Stimulated activated CD4-positive, alpha-beta T cell treated with anti-CD3 and anti-CD28 coated beads, Interleukin-12 subunit alpha, Interleukin-12 subunit beta, amount 100 ng/mL, for 24 hours (primary cell): ENCODE measurements around the gene PEPD.

Experiments used
- DNase-seq, 2 experiments: peaks; one replicate each; pipeline ENCODE4 v3.0.0-alpha.2; 2020; ENCODE audit warnings: low read depth in 2 of 2

PEPD gene

DNA sequence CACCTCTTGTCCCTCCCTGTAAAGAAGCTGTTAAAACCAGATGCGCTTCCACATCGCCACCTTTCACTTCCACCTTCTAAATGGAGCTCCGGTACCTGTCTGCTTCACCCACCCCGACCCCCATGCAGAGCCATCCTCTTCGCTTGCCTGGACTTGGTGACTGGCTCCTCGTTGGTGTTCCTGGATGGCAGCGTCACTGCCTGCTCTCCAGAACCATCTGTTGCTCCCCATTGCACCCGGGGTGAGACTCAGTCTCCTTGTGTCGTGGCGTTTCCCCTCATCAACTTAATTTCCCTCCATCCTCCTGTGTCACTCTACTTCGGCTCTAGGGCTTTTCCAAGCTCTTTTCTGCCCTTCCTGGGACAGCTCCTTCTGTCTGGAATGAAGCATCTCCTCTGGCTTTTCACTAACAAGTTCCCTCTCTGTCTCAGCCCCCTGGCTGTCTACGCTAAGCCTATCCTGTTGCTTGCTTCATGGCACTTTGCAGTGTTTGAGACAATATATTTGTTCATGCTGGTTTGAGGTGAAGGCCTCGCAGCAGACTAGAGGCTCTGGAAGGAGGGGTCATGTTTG lies 137.8 kb downstream of the PEPD start:
- no peak for DNase-seq

DNA sequence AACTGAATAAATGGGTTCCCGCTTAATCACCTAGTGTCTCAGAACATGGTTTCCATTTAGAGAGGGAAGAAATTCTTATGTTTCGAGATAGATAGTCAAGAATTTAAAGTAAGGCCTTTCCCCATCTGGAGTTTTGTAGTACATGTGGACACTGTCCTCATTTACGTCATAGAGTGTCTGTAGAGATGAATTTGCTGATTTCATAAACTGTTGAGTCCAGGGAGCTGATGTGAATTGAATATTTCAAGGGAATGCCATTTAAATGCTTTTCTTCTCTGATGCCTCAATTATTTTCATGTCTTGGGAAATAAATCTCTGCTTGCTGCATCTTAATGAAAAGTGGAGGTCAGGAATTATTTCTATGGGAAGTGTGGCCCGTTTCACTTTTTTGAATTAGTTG lies 138.6 kb downstream of the PEPD start:
- no peak for DNase-seq

DNA sequence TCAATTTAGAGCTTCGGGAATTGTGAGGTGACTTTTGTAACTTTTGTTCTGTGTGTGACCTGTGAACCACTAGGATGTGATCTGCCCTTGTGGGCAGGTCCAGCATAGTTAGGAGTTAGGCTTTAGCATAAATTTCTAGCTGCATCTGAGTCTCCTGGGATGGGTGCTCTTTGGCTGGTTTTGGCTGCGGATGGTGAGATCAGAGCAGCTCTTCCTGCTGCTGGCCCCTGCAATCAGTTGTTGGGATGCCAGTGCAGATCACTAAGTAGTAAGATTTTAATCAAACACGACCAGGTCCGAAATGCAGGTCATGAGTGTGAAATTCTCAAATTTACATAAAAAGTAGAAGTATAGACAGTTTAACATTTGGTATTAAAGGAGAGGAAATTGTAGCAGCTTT lies 139.6 kb downstream of the PEPD start:
- DNase-seq = no peak

DNA sequence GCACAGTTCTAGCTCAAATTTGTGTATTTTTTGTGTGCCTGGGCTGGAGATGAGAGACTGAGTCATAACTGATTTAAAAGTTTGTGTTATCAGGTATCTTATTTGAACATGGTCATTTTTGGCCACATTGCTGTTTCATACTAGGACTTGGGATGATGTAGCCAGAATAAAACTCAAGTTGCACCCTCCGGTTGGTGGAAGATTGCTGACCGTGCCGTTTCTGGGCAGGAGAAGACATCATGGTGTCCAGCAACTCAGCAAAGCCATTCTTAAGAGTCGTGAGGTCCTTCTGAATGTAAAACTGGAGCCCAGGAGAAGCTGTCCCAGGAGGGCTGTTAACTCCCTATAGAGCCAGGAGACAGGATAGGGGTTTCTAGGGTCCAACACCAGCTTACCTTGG lies 140.5 kb downstream of the PEPD start:
- DNase-seq = no peak

DNA sequence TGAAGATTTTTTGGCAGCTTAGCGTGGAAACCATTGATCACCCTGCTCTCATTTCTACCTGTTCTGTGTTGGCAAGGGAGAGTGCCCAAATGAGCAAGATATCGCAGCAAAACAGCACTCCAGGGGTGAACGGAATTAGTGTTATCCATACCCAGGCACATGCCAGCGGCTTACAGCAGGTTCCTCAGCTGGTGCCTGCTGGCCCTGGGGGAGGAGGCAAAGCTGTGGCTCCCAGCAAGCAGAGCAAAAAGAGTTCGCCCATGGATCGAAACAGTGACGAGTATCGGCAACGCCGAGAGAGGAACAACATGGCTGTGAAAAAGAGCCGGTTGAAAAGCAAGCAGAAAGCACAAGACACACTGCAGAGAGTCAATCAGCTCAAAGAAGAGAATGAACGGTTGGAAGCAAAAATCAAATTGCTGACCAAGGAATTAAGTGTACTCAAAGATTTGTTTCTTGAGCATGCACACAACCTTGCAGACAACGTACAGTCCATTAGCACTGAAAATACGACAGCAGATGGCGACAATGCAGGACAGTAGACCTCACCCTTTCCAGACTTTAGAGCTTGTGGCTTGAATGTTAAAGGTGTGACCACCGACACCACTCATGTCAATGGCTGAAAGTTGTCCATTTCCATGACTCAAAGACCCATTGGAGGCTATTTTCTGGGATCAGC lies 142.3 kb downstream of the PEPD start:
- DNase-seq = no peak

GRCh38 chr19:33377586-33378475 lies 143.8 kb downstream of the PEPD start:
- DNase-seq = no peak

DNA sequence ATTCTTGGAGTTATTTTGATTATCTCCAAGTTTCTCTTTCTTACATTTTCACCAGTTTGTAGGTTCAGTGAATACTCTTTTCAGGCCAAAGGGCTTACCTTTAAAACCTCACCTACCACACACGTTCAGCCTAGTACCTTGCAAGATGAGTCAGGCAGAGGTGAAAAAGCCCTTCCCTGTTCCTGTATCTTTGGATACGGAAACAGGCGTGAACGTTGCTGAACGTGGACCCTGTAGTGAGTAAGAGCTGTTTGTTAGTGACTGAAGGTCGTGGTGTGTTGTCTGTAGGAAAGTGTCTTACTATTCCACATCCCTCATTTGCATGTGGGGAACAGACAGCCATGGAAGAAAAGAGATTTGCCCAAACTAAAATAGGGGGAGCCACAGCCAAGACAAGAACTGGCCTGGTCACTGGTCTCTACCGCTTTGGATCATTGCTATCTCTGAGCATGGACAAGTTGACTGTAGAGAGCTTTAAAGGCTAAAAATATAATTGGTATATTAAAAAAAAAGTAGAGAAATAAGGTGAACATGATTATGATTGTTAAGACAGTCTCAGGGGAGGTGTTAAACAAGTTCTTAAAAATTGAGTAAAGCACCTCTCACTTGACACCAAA lies 144.5 kb downstream of the PEPD start:
- DNase-seq = no peak

DNA sequence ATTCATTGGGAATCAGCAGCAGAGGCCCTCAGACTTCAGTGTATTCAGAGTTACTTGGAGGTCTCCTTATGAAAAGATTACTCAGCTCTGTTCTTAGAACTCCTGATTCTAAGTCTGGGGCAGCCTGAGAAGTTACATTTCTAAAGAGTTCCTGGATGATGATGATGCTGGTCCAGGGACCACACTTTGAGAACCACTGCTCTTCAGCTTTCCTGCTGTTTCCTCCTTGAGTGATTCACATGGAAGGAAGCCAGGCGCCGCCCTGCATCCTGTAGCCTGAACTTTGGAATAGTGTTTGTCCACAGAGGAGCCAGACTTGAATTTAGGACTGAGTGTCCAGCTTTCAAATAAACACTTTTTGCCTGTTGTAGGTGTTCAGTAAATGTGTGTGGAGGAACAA lies 145.2 kb downstream of the PEPD start:
- DNase-seq = no peak

DNA sequence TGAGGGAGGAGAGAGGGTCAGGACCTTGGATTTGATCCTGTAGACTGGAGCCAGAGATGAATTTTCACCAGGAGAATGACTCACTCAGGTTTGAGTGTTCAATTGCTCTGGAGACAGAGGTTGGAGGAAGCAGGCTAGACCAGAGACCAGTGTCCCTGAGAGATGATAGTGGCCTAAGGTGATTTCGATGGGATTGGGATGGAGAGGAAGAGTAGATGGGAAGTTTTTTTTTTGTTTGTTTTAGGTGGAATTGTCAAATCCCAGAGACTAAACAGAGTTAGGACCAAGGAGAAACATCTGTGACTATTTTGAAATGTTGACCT lies 145.8 kb downstream of the PEPD start:
- DNase-seq = no peak

GRCh38 chr19:33375156-33375836 lies 146.3 kb downstream of the PEPD start:
- no peak for DNase-seq

DNA sequence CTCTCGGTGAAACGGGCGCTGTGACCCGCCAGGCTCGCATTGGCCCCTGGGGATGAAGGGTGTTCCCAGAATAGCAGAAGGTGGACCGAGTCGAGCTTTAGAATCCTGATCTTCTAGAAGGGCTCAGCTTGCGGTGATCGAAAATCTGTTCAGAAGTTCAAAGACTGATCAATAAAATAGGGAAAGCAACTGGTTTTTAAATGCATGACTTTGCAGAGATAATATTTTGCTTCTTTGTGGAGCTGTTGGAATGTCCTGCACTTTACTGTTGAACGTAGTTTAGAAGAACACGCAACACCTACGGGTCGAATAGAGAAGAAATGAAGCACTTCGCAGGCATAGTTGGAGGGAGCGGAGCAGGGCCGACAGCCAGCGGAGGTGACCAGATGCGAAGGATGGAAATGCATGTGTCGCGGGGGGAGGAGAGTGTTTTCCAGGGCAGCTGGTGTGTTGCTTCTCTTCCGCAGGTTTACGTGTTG lies 147.3 kb downstream of the PEPD start:
- DNase-seq = no peak

DNA sequence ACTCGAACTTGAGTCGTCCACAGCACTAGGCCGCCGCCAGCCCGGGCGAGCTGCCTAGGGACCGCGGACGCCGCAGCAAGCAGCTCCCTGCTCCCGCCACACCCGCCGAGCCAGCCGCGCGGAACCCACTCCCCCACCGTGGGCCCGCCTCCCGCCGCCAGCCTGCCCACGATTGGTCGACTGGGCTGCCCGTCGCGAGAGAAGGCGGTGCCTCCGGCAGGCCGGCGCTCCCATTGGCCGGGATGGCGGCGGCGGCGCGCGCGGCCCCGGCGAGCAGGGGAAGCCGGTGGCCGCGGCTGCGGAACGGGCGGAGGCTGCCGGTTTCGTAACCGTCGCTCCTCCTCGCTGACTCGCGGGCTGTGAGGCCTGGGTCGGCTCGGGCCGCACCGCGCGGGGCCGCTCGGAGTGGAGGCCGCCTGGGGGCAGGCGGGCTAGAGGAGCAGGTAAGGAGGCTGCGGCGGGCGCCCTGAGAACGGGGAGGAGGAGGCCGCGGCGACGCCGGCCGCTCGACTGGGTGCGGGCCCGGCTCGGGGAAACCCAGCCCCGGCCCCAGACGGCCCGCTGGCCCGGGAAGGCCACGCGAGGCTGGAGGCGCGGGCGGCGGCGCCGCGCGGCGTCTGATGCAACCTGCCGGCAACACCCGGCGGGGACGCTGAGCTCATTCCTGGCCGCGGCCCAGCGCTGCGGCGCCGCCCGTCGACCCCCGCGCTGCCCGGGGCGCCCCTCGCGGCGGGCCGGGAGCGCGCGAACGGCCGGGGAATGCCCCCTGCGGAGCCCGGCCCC lies 147.9 kb downstream of the PEPD start, which contains the start of gene CEBPG:
Gene CEBPG (plus strand): TSS at position 257 of the 783 bp plus-strand sequence. CDS start 5,531 bp downstream, outside the sequence.
- DNase-seq = peak; percentile 86 to 89

DNA sequence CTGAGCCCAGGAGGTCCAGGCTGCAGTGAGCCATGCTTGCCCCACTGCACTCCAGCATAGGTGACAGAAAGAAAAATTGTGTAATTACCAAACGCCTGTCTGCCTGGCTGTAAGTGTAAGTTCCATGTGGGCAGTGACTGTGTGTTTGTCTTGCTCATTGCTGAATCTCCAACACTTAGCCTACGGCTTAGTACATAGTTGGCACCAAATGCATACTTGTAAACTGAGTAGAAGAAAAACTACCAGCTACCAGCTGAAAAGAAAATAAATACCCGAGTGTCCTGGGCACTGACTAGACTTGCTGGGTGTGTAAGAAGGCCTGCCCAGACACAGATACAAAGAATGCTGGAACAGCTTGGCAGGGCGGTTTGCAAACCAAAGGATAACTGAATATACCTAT lies 150.8 kb downstream of the PEPD start:
- no peak for DNase-seq

- DNase-seq = no peak
These were observed 153.3 kb downstream of the PEPD start for GRCh38 chr19:33368074-33368864.

DNA sequence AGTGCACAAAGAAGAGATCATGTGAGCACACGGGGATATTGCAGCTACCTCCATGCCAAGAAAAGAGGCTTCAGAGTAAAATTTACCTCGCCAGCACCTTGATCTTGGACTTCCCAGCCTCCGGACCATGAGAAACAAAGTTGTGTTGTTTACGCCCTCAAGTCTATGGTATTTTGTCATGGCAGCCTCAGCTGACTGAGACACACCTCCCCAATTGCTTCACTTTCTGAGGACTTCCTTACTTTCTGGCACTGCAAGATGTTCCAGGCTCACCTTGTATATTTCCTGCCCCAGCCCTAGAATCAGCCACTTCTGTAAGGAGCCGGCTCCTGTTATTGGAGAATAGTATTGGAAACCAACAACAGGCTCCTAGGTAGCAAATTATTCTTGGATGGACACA lies 154.7 kb downstream of the PEPD start:
- no peak for DNase-seq

GRCh38 chr19:33366127-33366526 lies 155.5 kb downstream of the PEPD start:
- no peak for DNase-seq

- no peak for DNase-seq
These were observed 155.9 kb downstream of the PEPD start for GRCh38 chr19:33365691-33366090.

DNA sequence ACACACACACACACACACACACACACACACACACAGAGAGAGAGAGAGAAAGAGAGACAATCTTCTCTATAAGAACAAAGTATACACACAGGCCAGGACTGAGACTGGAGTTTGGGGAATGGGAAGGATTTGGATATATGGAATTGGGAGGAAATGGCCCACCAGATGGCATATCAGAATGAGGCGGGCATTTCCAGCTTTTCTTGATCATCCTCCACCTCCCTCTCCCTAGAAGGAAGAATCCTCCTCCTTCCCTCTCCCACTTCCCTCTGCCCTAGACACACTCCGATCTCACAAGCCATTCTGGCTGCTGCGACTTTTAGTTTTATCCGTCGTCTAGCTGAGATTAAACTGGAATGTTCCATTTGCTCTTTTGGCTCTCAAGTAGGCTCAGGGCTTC lies 158.1 kb downstream of the PEPD start:
- no peak for DNase-seq

GRCh38 chr19:33362508-33363228 lies 158.9 kb downstream of the PEPD start:
- no peak for DNase-seq
